ENCODE results near the gene C19orf25.

Gene C19orf25

DNA sequence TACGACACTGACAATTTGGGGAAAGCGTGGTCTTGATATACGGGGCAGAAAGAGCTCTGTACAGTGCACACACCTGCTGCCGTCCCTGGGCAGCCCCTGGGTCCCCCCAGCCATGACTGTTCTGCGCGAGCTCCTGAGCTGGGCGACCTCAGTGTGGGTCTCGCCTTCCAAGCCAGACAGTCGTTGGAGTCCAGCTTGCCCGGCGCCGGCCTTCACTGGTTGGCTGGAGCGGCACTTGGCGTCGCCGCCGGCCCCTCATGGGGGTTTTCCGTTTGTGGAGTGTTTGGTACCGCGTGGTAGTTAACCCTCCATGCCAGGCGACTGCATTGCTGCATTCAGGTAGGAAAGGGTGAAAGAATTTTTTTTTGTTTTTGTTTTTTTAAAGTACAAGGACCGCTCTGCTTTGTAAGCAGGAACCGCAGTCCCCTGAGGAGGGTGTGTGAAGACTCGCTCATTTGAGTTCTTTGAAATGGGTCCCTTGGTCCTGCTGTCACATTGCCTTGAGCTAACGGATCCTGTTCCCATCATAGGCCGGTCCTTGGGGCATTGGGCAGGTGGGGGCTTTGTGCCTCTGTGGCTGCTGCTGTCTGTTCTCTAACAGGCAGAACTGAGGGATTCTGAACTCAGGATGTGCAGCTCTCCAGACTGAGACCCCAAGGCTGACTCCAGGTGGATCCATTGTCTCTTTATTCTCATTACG, 51.6 kb downstream of the C19orf25 start:
- intact Hi-C loops (cut with DNase I), result no loop called here
- peak in 7 of 42 donors; percentile 40 to 69 (median 49) for DNase-seq

DNA sequence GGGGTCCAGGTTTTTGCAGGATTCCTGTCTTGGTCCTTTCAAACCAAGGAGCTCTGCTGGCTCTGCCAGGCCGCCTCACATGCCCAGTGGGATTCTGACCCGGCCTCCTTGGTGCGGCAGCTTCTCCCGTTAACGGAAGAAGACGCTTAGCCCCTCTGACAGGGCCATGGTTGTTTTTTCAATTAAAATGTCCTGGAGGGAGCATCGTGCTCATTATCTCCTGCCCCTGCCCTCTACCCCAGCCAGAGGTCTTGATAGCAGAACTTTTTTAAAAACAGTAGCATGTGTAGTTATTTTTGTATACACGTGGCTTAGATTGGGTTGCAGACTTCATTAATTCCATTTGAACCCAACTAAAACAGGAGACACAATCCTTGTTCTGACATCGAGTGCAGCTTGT, 52.3 kb downstream of the C19orf25 start:
- intact Hi-C loops (cut with DNase I), result no loop called here
- no peak for DNase-seq

DNA sequence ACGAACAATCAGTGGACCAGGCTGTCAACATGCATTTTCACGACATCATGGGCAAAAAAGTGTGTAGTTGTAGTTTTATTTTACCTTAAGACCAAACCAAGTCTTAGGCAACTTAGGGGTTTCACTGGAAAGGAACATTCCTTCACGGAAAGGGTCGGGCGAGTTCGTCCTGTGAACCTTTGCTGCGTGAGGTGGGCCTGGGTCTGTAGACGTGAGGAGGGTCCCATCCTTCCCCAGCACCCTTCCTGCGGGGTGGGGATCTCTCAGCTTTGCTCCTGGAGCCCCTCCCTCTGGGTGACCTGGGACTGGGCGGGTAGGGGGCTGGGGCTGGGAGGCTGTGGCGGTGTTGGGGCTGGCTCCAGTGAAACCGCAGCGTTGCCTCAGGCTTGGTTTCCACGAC, 53.1 kb downstream of the C19orf25 start:
- DNase-seq, result no peak
- intact Hi-C loops (cut with DNase I), result no loop called here

DNA sequence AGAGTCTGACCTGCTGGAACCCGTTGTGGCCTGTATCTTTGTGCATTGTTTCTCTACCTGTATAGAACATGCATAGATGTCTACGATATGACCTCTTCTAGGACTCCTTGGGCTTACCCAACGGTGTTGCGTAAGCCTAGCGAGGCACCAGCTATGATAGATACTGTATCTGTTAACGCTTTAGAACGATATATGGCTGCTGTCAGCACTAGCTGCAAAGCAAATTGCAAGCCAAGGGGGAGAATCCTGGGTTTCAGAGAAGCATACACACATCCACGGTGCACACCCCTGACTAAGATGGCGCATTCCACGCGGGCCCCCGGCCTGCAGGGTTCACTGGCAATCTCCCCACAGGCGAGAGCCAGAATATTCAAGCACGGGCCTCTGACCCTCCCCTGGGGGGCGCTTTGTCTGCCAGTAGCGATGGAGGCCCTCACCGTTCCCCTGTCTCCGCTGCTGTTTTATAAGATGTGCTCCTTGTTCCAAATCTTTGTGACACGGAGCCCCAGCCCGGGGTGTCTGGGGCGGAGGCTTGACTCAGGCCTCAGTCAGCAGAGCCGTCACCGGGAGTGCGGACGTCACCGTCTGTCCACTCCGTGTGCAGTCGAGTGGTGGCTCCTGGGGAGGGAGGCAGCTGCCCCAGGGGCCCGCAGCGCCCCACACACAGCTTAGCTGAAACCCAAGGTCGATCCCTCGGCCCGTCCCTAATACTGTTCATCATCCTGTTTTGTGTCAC, 53.7 kb downstream of the C19orf25 start:
- DNase-seq, result no peak
- intact Hi-C loops (cut with DNase I), result no loop called here

DNA sequence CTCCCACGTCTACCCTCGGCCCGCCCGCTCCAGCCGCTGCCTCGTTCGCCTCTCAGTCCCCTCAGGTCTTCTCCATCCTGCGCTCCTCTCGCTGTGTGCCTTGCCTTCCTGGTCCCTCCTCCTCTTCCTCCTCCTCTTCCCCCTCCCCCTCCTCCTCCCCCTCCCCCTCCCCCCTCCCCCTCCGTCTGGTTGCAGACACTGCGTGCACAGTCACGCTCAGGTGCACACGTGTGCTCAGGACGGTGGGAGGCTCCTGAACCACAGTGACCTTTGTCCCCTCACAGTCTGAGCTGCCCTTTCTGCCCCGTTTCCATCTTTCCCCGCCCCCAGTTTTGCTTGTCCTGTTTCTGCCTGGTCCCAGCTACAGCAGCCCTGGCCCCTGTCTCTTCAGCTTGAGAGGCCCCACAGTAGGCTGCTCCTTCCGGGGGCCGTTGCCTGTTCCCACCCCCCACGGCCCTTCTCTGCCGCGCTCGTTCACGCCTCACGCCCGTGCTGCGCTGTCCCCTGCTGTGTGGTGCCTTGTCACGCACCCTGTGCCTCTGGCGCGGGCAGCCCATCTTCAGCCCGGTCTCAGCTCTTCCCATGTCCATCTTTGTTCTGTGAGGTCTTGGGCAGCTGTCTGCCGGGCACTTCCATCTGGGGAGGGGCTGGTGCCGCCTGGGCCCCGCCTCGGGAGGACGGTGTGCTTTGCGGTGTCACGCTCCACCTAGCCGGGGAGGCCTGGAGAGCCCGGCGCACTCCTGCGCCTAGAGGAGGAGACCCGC, 54.6 kb downstream of the C19orf25 start:
- DNase-seq, result no peak
- intact Hi-C loops (cut with DNase I), result no loop called here

GRCh38 chr19:1423436-1424191, 55.4 kb downstream of the C19orf25 start:
- DNase-seq, result no peak
- intact Hi-C loops (cut with DNase I), result no loop called here
